SIG-M5 treated with dmso at 0.1 percent for 504 hours (cell line): ENCODE data around the gene HMGA1.

Experiments used
- DNase-seq: peaks from one replicate; lab custom pipeline; 2025; ENCODE audit not compliant: unreplicated experiment; lab: John Stamatoyannopoulos, UW

The HMGA1 gene, protein sequence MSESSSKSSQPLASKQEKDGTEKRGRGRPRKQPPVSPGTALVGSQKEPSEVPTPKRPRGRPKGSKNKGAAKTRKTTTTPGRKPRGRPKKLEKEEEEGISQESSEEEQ

DNA sequence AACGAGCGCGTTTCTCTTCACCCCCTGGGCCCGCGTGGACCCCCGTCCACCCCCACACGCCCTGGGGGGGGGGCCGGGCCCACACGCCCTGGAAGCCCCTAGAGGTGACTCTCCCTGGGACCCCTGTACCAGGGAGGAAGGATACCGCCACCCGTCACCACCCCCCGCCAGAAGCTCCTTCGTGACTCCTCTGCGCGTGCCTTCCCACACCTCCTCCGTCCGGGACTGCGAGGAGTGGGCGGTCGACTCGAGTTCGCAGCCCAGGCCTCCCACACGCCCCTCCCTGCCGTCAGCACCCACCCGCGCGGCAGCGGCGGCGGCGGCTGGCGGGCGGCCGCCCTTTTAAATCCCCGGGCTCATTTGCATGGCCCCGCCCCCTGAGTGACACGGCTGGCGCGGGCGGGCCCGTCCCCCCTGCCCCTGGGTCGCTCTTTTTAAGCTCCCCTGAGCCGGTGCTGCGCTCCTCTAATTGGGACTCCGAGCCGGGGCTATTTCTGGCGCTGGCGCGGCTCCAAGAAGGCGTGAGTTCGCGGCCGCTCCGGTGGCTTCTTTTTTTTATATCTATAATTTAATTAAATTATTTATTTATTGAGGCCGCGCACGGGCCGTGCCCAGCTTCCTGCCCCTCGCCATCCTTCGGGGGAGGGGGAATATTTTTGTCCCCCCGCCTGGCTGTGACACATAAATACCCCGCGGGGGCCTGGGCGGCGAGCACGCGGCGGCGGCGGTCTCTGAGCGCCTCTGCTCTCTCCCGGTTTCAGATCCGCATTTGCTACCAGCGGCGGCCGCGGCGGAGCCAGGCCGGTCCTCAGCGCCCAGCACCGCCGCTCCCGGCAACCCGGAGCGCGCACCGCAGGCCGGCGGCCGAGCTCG lies at the start of gene HMGA1:
Gene HMGA1, plus strand, starts transcription at position 431 of the 873 bp plus-strand sequence. CDS start 3,908 bp downstream, outside the sequence.
- DNase-seq, result peak; percentile 88

- peak; percentile 60 for DNase-seq
Observed at GRCh38 chr6:34189806-34190503, 46.7 kb upstream of the HMGA1 start.

DNA sequence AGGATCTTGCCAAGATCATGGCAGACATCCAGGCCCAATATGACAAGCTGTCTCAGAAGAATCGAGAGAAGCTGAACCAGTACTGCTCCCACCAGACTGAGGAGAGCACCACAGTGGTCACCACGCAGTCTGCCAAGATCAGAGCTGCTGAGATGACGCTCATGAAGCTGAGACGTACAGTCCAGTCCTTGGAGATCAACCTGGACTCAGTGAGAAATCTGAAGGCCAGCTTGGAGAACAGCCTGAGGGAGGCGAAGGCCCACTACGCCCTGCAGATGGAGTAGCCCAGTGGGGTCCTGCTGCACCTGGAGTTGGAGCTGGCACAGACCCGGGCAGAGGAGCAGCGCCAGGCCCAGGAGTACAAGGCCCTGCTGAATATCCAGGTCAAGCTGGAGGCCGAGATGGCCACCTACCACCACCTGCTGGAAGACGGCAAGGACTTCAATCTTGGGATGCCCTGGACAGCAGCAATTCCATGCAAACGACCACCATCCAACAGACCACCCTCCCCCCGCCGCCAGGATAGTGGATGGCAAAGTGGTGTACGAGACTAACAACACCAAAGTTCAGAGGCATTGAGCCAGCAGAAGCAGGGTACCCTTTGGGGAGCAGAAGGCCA lies 46.1 kb upstream of the HMGA1 start:
- DNase-seq, result no peak

DNA sequence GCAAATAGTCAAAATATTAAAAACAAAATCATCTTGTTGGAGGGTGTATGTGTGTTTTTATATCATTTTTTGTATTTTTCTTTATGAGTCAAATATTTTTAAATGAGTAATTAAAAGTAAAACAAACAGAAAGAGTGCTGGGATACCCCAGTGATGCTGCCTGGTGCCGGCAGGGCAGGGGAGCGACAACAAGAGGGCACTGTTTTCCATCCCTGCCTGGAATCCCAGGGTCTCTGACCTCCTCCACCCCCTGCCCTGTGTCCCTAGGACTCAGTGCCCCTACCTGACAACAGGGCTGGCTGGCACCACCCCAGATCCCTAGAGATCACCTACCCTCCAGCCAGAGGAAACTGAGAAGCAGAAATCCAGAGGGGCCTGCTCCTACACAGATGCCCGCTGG lies 41.9 kb upstream of the HMGA1 start:
- no peak for DNase-seq

DNA sequence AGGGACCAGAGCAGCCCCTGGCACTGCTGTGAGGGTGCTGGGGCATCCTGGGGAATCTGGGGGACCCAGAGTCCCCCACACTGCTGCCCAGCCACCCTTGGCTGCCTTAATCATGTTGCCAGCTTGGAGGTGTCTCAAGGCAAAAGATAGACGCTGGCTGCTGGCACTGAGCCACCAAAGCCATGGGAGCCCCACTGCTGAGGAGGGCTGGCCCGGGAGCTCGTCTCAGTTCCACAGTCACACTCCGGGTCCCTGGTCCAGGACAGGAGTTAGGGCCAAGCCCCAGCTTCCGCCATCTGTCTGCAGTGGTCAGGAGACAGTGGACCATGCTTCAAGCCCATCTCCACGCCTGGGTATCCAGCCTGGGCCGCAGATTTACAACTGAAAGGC lies 41.0 kb upstream of the HMGA1 start:
- DNase-seq, result no peak

- DNase-seq, result peak; percentile 67
Observed at GRCh38 chr6:34196116-34196832, 40.4 kb upstream of the HMGA1 start.

- no peak for DNase-seq
Observed at GRCh38 chr6:34196833-34197195, 39.9 kb upstream of the HMGA1 start.

DNA sequence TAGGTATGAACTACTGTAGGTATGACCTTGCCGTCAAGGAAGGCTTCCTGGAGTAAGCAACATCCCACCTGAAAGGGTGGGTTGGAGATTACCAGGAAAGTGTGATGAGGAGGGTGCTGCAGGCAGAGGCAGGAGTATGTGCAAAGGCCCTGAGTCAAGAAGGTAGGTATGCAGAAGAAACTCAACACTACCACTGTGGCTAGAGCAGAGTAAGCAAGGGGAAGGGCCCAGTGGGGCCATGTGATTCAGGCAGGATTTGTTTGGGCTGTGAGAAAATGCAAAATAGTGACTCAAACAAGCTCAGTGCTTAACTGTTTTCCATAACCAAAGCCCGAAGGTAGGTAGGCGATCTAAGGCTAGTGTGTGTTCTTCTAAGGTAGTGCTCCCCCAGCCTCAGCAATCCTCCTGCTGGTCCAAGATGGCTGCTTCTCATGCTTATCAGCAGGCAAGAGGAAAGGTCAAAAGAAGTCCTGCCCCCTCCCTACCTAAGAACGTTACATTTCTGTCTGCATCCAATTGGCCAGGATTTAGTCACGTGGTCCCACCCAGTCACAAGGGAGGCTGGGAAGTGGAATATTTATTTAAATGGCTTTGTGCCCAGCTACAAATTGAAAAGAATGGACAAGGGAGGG lies 36.2 kb upstream of the HMGA1 start:
- no peak for DNase-seq

- no peak for DNase-seq
Observed at GRCh38 chr6:34201455-34202107, 35.1 kb upstream of the HMGA1 start.

DNA sequence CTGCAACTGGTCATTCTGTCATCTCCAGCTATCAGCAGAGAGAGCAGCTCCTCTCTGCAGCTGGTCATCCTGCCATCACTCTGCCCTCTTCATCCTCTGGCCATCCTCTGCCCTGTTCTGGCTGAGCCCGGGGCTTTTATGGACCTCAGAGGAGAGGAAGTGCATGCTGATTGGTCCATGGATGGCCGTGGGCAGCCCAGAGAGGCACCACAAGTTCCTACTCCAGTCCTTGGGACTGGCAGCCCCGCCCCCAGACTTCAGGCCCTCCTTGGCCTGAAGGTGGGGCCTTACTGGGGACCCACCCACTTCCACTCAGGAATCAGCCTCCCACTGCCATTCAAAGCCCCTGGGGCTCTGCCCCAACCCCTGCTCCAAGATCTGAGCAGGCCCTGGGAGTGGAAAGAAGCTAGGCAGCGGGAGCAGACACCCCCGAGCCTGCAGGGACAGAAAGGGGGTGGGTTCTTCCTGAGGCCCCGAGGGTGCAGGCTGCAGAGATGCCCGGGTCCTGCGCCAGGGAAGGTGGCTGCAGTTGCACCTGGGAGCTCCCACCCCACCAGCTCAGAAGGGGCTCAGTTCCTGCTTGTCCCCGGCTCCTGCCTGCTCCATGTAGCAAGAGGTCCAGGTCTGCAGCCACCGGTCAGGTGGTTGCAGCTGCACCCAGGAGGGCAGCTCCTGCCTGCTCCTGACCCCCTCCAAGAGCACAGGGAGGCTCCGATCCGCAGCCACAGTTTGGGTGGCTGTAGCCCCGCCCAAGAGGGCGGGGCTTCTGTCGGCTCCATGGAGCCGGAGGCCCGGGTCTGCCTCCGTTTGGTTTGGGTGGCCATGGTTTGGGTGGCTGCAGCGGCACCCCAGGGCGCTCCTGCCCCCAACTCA lies 34.1 kb upstream of the HMGA1 start:
- DNase-seq, result no peak

DNA sequence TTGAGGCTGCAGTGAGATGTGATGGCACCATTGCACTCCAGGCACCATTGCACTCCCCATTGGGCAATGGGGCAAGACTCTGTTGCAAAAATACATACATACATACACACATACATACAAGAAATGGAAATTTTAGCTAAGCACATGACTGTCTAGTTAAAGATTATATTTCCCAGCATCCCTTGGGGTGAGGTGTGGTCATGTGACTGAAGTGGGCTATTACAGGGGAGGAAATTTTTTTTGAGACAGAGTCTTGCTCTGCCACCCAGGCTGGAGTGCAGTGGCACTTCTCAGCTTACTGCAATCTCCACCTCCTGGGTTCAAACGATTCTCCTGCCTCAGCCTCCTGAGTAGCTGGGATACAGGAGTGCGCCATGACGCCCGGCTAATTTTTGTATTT lies 32.0 kb upstream of the HMGA1 start:
- DNase-seq, result no peak

GRCh38 chr6:34205466-34205865 lies 31.2 kb upstream of the HMGA1 start:
- no peak for DNase-seq

DNA sequence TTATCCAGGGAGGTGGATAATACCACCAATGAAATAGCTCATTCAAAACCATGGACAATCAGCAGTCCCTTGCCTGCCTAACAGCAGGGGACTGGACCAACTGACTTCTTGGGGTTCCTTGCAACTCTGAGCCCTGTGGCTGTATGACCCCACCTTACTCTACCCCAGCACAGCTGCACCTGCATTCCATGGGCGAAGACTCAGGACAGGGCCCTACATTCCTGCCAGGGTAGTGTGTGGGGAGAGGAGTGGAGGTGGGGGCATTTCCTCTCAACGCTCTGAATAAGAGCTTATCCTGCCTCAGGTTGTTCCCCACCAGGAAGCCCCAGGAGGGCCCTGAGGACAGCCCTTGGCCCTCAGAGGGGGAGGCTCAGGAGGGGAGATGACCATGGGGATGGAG lies 30.8 kb upstream of the HMGA1 start:
- no peak for DNase-seq

GRCh38 chr6:34206726-34207125 lies 29.9 kb upstream of the HMGA1 start:
- DNase-seq, result no peak

DNA sequence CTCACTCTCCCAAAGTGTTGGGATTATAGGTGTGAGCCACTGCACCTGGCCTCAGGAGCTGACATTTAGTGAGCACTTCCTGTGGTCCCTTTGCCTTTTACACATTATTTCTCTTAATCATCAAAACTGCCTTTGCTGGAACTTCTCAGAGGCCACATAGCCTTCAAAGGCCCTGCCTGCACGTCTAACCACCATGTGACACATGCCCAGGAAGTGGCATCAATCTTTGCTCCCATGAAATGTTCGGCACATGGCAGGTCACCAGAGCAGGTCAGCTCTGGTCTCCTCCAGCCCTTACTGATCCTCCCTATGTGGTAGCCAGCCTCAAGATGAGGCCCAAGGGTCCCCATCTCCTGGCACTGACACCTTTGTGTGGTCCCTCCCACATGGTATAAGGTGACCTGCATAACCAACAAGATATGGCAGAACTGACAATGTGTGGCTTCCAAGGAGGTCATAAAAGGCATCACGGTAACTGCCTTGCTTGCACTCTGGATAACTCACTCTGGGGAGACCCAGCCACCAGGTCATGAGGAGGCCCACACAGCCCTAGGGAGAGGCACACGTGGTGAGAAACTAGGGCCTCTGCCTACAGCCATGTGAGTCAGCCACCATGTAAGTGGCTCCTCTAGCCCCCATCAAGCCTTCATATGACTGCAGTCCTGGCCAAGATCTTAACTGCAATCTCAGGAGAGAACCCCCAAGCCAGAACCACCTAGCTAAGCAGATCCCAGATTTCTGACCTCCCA lies 28.8 kb upstream of the HMGA1 start:
- no peak for DNase-seq

GRCh38 chr6:34213772-34214171 lies 22.9 kb upstream of the HMGA1 start:
- DNase-seq, result no peak

DNA sequence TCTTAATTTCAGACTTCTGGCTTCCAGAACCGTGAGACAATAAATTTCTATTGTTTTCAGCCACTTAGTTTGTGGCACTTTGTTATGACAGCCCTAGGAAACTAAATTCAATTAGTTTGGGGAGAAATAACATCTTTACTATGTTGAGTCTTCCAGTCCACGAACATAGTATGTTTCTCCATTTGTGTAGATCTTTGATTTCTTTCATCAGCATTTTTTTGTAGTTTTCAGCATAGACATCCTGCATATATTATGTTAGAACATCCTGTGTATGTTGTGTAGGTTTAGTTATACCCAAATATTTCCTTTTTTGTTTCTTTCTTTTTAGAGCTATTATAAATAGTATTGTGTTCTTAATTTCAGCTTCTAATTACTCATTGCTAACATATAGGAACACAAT lies 18.0 kb upstream of the HMGA1 start:
- no peak for DNase-seq

- DNase-seq, result no peak
Observed at GRCh38 chr6:34223381-34223955, 13.2 kb upstream of the HMGA1 start.
